Measurements from ENCODE around the gene BIVM.

BIVM gene

GRCh38 chr13:102846261-102847015 lies 47.5 kb downstream of the BIVM start:
- DNase-seq = peak; percentile 67 to 77

GRCh38 chr13:102847272-102848234 lies 48.6 kb downstream of the BIVM start:
- DNase-seq = peak; percentile 64 to 86

- DNase-seq = no peak
Measured at GRCh38 chr13:102848956-102849355, 50.0 kb downstream of the BIVM start.

GRCh38 chr13:102852556-102852955 lies 53.6 kb downstream of the BIVM start:
- no peak for DNase-seq

GRCh38 chr13:102854675-102855074 lies 55.8 kb downstream of the BIVM start:
- no peak for DNase-seq

GRCh38 chr13:102856557-102856956 lies 57.6 kb downstream of the BIVM start:
- no peak for DNase-seq

GRCh38 chr13:102862624-102863210 lies 63.8 kb downstream of the BIVM start:
- DNase-seq = no peak

GRCh38 chr13:102863590-102863989 lies 64.7 kb downstream of the BIVM start:
- DNase-seq = no peak

GRCh38 chr13:102868366-102868936 lies 69.5 kb downstream of the BIVM start:
- DNase-seq = no peak

- DNase-seq = peak in 1 of 2 experiments; percentile 29
Measured at GRCh38 chr13:102869948-102870676, 71.2 kb downstream of the BIVM start.

- DNase-seq = peak; percentile 63 to 75
Measured at GRCh38 chr13:102870677-102871415, 71.9 kb downstream of the BIVM start.

GRCh38 chr13:102872131-102872530 lies 73.2 kb downstream of the BIVM start:
- DNase-seq = no peak

GRCh38 chr13:102872531-102872930 lies 73.6 kb downstream of the BIVM start:
- DNase-seq = no peak

- DNase-seq = no peak
Measured at GRCh38 chr13:102873653-102874052, 74.7 kb downstream of the BIVM start.

- DNase-seq = no peak
Measured at GRCh38 chr13:102875256-102875655, 76.3 kb downstream of the BIVM start.

- no peak for DNase-seq
Measured at GRCh38 chr13:102877303-102877702, 78.4 kb downstream of the BIVM start.

GRCh38 chr13:102878481-102878880 lies 79.6 kb downstream of the BIVM start:
- no peak for DNase-seq

- no peak for DNase-seq
Measured at GRCh38 chr13:102879793-102880499, 81.0 kb downstream of the BIVM start.

- no peak for DNase-seq
Measured at GRCh38 chr13:102881819-102882686, 83.1 kb downstream of the BIVM start.
